HuH-7 (cell line): ENCODE measurements around the gene KRT6C.
"Not testable (repeated sequence)": the region's sequence is repeated elsewhere in the genome, so short reads cannot be mapped to it uniquely, and the experiment has no call there.

Source experiments
- DNase-seq: peaks from one replicate; pipeline ENCODE4 v3.0.0; 2011; ENCODE audit warnings: low spot score

Gene KRT6C

DNA sequence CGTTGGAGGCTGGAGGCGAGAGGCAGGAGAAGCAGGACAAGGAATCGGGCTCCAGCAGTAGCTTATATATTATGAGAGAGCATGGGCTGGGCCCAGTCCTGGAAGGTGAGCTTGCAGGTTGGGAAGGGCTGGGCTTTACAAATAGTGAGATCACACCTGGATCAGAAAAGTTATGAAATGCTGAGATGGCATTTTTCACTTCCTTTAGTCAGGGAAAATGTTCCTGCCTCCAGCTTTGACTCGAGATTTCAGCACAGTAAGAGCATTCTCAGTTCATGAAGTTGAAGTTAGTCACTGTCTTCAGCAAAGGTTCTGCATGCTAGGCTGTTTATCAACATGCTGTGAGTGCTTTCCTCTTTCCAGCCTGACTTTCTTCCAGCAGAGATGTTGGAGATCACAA, at the start of gene KRT6C:
TSS of gene KRT6C (minus strand) at position 38 of the 400 bp plus-strand sequence. CDS start 68 bp downstream, outside the sequence.
- no peak for DNase-seq

DNA sequence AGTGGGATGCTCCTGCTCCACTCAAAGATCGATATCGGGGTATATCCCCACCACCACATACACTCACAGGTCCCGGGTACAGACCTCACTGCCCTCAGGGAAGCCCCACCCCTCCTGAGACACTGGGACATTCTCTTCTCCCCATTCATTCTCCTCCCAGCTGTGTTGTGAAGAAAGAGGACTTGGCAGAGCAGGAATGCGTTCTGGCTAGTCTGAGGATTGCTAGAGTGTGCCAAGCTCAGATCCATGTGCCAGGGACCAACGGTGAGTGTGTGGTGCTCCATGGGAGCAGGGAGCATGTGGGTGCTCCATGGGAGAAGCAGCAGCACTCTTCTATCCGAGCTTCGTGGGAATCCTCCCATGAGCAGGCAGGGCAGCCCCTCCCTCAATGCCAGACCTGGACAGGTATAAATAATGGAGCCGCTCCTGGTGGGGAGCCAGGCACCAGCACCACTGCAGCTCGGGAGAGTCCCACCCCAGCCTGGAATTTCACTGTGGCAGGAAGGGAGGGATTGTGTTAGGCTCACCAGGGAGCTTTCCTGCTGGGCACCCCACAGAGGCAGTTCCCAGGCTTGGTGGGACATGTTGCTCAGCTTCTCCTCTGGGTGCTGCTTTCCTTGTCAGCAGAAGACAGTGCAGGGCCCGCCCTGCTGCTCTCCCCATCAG, 48.9 kb upstream of the KRT6C start:
- DNase-seq = no peak

DNA sequence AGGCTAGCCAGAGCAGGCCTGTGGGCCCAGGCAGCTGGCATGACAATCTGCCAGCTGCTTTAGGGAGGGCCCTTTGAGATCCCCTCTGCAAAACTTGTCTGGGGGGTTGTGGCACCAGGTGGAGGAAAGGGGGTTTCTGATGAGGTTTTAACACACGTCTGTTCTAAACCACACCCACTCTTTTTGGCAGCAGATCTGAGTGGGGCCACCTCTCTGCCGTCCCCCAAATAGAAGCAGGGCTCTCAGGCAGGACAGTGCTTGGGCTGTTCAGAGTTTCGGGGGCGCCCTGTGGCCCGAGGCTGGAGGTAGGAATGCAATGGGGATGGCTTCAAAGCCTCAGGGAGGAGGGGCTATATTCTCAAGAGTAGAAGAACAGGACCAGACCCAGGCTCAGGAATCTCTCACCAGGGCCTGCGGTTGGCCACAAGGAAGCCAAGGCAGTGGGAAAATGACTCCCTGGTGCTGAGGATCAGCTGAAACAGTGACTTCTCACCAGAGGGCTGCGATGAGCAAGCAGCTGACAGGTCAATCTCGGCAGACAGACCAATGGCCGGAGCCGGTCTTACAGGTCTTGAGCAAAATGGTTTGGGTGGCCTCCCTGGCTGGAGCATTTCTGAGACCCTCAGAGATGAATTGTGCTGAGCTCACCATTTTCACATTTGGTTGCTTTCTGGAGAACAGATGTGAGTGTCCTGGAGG, 48.1 kb upstream of the KRT6C start:
- no peak for DNase-seq

DNA sequence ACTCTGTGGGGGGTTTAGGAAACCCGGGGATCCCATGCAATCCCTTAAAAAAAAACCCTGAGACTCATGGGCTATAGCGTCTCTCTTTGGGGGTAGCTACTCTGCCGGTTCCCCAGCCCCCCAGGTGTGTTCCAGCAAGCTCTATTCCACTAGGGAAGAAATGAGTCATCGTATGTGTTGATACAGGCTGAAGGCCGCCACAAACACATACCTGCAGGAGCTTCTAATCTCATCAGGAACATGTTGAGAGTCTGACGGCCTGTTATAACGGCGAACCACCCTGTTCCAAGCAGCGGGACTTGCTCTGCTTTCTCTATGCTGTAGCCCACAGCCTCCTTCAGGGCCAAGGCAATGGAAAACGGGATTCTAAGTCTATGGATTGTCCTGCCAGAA, 47.6 kb upstream of the KRT6C start:
- DNase-seq = no peak

DNA sequence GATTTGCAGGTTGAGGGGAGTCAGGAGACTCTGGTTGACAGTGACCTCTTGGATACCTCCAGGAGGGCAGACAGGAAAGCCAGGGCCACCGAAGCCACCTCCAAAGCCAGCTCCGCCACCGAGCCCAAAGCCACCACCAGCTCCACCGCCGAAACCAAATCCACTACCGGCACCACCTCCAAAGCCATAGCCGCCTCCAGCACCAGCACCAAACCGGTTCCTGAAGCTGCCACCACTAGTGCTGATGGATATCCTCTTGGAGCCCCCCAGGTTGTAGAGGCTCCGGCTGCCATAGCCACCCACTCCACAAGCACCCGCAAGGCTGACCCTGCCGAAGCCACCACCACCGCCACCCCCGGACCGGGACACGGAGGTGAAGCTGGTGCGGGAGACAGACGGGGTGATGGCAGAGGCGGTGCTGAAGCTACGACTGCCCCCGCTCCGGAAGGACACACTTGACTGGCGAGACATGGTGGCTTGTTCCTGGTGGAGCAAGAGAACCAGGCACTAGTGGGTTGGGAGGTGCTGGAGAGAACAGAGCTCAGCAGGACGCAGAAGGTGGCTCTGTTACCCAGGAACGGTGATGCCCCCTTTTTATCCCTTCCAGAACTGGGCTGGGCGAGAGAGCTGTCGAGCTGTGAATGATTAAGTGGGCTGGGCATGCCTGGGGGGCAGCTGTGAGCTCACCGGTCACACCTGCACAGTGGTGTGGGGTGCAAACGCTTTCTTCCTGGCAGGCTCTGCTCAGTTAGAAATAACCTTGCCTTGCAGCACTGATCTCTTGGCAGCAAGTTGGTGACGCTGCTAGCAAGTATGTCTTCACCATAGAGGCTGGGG, 46.4 kb upstream of the KRT6C start, which contains the start of gene KRT5:
TSS of gene KRT5 (minus strand) at position 569 of the 837 bp plus-strand sequence. CDS start at position 471, 98 bp downstream.
- no peak for DNase-seq

DNA sequence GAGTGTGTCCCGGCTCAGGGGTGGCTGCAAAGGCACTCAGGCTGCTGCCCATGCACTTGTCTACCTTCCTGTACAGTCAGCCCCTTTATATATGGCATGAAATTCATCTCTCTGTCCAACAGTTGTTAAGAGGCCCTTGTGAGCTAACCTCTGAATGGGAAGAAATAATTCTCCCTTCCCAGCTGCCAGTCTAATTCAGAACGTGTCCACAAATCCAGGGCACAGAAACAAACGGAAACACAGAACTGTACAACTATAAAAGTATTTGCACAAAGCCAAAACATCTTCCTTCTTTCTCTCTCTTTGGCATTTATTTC, 45.7 kb upstream of the KRT6C start:
- DNase-seq = no peak

DNA sequence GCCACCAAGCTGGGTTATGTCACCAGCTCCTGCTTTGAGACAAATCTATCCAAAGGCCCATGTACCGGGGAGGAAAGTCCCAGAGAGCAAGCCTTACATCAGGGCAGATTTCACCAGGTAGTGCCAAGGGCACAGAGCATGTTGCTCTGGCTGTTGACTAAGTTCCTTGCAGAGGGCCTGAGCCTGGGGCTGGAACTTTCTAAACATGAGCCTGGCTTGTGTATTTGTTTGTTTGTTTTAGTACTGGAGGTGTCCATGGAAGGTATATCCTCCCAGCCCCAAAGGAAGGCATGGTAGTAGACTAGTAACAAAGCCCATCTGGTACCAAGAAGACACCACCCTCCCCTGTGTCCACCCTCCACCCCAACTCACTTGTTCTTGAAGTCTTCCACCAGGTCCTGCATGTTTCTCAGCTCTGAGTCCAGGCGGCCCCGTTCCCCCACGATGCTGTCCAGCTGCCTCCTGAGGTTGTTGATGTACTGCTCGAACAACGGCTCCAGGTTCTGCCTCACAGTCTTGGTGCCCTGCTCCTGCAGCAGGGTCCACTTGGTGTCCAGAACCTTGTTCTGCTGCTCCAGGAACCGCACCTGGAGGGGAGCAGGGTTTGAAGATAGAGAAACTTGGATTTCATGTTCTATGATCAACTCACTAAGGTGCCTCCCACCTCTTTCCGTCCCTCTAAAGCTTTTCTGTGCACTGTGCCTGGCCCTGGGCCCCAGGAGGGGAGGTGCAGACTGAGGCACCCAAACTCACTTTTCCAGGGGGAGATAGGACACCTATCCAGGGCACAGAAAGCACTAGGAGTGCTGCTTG, 45.2 kb upstream of the KRT6C start:
- DNase-seq = no peak

DNA sequence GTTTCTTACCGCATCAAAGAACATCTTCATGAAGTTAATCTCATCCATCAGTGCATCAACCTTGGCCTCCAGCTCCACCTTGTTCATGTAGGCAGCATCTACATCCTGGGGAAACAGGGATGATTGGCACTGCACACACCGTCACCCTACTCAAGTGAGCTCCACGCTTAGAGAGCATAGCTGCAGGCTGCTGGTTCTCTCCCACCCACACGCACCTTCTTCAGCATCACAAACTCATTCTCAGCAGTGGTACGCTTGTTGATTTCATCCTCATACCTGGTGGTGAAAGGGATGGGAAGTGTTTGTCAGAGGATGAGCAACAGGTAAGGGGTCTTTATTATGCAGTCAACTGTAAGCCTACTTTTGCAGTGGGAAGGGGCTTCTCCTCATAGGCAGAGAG, 44.3 kb upstream of the KRT6C start:
- no peak for DNase-seq

DNA sequence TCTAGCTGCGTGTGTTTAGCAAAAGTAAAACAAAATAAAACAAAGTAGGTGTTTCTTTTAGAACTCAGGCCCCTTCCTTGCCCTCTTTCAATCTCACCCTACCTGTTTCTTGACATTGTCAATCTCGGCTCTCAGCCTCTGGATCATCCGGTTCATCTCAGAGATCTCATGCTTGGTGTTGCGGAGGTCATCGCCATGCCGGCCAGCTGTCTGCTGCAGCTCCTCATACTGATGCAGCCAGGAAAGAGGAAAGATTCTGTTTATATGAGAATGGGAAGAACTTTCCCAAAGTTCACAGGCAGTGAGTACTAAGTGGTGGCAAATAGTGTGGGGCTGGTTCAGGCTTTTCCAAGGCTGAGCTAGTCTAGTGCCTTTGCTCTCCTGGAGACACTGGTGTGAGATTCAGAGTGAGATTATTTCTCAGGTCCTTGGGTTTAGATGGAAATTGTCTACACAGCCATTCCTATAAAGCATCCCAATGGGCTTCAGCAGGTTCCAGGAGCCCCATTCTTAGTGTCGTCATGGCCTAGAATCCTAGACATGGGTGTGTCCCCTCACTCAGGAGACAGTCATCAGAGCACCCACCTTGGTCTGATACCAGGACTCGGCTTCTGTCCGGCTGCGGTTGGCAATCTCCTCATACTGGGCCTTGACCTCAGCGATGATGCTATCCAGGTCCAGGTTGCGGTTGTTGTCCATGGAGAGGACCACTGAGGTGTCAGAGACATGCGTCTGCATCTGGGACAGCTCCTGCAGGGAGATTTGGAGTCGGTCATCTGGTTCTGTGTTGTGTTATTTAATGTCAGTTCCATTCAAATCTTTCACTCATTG, 43.6 kb upstream of the KRT6C start:
- DNase-seq = no peak

DNA sequence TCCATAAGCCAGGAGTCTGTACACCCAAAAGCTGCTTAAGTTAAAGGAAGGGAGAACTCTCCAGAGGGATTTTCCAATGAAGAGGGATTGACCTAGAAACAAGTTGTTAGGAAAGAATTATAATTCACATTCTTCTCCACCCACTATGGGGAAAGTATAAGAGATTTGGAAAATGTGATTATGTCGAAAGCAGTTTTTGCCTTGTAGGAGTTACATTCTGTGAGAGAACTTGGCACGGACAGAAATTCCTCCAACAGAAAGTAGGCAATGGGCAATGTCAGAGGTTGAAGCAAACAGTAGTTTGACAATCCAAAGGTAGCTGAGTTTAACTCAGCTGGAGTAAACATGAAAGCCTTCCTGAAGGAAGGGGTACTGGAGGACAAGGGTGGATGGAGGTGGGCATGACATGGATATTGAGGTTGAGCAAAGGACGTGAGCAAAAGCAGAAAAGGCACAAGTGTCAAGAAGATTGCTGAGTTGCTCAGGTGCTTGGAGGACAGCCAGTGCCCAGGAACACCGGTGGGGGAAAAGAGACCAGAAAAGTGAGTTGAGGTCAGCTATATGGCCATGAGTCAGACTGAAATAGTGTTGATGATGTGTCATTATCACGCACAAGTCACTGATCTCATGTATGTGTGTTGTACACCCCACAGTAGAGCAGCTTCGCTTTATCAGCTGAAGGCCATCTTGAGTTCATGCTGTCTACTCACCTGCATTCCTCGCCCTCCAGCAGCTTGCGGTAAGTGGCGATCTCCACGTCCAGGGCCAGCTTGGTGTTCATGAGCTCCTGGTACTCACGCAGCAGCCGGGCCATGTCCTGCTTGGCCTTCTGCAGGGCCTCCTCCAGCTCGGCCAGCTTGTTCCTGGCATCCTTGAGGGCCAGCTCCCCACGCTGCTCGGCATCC, 42.6 kb upstream of the KRT6C start:
- DNase-seq = no peak

DNA sequence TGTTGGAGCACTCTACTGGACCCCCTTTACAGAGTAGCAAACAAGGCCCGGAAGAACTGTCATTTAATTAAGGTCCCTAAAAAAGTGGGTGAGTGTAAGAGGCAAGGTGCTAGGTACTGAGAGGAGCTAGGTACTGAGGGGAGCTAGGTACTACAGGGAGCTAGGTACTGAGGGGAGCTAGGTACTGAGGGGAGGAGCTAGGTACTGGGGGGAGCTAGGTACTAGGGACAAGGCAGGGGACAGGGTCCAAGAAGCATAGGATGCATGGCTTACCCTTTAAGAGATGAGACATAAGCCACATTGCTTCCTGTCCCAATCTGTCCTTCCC, 41.7 kb upstream of the KRT6C start:
- DNase-seq = no peak

DNA sequence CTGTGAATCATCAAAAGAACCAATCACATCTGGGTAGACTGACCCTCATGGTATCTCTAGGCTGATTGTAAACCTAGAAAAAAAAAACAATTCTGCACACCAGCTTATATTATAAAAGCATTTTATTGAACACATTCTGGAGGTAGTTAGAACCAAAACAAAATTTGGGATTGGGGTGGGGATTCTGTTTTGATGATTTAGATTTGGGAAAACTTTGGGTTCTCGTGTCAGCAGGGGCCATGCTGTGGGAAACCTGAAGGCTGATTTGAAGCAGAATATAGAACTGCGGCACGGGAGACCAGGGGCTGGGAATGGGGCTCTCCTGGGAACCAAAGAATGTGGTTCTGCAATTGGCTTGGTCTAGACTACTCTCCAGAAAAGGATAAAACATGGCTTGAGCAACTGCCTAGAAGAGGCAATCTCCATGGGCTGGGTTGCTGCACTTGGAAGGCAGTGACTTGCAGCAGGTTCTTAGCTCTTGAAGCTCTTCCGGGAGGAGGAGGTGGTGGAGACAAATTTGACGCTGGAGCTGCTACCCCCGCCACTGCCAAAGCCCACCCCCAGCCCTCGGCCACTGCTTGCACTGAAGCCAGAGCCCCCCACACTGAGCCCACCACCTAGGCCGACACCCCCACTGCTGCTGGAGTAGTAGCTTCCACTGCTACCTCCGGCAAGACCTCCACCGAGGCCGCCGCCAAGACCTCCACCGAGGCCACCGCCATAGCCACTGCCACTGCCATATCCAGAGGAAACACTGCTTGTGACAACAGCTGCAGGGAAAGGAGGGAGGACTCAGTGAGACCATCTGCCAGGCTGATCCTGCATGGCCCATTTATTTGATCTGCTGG, 41.1 kb upstream of the KRT6C start:
- DNase-seq = no peak

DNA sequence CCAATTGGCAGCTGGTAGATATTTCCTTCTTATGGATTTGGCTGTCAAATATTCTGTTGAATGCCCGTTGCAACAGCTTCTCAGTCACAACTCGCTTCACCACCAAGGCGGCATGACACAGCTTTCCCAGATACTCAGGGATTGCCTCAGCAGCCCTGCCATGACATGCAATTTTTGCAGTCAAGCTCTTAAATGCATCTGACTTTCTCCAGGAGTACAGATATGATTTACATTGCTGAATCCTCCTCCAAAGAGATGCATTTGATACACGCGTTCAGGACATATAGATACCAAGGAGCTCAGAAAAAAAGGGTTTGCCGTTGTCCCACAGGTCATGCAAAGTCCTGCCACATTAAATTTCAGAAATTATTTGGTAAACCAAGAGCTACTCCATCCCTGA, 40.1 kb upstream of the KRT6C start:
- DNase-seq = no peak

DNA sequence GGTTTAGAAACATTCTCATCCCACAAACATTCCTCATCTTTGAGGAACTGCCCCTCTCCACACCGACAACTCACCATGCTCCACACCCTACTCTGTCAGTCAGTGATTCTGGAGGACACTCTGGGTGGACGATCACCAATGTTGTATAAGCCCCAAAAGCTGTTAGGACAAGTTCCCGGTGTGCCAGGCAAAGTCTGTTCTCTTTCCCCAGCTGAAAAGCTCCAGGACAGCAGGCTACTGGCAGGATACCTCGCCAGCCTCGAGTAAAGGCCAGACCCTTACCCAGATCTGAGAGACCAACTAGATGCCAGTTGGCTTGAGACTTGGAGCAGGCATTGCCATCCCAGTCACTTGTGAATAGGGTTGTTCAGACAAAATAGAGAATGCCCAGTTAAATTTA, 34.6 kb upstream of the KRT6C start:
- DNase-seq = no peak

DNA sequence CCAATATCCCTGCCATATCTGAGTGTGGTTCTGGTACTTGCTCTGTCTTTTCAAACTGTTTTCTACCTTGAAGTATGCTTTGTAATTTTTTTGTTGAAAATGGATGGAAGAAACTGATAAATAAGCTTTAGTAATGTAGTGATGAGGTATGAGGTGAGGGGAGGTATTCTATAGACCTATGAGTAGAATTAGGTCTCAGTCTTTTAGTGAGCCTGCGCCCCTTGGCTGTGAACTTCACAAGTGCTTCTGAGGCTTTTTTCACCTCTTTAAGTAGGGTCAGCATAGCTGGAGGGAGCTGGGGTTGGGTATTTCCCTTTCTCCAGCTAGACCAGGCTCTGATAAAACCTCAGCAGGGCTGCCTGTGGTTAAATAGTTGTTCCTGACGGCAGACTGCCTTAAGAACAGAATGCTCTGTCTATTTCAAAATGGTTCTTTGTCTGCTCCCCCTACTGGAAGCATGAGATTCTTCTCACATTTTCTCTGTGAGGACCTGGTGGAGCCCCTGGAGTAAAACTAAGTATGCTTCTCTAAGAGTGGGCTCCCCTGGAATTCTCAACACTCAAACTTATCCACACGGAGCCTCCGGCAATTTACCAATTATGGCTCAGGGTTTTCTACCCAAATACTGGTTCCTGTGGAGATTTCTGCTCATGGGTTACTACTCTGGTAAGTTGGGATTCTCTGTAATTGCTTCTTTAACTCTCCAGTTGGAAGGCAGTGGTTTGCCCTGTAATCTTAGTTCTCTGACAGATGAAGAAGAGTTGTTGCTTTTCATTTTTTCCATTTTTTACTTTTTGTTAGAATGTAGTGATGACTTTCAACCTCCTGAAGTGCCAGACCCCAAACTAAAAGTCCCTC, 33.5 kb upstream of the KRT6C start:
- peak; percentile 46 for DNase-seq

DNA sequence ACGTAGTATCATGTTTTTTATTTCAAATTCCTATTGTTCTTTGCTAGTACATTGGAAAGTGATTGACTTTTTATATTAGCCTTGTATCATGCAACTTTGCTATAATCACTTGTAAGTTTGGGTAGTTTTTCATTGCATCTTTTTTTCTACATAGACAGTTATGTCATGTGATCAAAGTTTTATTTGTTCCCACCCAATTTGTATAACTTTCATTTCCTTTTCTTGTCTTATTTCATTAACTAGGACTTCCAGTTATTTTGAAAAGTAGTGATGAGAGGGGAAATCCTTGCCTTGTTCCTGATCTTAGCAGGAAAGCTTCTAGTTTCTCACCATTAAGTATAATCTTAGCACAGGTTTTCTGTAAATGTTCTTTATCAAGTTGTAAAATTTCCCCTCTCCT, 29.3 kb upstream of the KRT6C start:
- no peak for DNase-seq

DNA sequence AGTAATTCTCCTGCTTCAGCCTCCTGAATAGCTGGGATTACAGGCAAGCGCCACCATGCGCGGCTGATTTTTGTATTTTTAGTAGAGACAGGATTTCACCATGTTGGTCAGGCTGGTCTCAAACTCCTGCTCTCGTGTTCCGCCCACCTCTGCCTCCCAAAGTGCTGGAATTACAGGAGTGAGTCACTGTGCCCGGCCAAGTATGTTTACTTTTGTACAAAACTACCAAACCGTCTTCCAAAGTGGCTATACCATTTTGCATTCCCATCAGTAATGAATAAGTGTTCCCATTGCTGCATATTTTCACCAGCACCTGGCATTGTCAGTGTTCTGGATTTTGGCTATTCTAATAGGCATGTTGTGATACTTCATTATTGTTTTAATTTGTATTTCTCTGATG, 27.9 kb upstream of the KRT6C start:
- DNase-seq = no peak

DNA sequence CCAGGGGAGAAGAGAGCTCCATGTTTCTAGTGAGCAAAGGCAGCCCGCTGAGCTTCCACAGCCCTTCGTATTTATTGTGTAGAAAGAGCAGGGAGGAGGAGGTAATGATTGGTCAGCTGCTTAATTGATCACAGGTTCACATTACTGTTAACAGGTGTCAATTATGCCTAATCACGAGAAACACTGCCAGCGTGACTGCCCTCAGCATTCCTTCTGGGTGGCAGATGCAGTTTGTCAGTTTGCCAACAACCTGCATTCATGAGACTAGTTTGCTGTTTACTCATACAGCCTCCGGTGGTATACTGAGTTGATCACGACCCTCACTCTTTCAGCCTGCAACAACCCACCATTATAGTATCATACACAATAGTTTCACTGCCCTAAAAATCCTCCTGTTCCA, 27.0 kb upstream of the KRT6C start:
- DNase-seq = not testable (repeated sequence)
